ENCODE data around the gene CDH23. TPM values are rescaled to one million over a fixed set of nuclear protein-coding genes. Genes with fewer than 3 reads are reported as not detected.
A peak's percentile ranks its signal among the peaks of the same experiment; 100 is the strongest.

CDH23 gene
- total RNA-seq, 2 experiments from 2014 or later, result 3.7 to 5.3 TPM

DNA sequence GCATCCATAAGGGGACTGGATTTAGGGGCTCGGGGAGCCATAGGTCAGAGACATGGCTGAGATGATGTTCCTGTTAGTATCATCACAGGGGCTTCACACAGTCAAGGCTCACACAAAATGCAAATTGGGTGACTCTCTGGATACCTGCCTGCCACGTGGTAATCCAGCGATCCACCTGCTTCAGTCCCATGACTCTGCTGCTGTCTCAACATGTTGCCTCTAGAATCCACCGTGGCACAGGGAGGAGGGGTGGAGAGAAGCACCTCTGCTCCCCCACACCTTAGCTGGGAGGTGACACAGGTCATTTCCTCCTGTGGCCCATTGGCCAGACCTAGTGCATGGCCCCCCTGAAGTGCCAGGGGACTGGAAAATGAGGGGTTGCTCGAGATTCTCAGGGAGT is 83.1 kb downstream of the CDH23 start:
- H3K27ac Mint-ChIP-seq, result no peak overlapping the region
- no peak overlapping the region for H3K4me3 Mint-ChIP-seq
- DNase-seq, result no peak
- H3K36me3 Mint-ChIP-seq, result no peaks in the 10 kb centered on the region
- peaks cover 2% of the 10 kb centered on the region for H3K27me3 Mint-ChIP-seq
- H3K9me3 Mint-ChIP-seq, result no peaks in the 10 kb centered on the region
- no peak for ATAC-seq (ENCODE audit: low read depth)
- peaks cover 7% of the 10 kb centered on the region for H3K4me1 Mint-ChIP-seq
- POLR2A ChIA-PET, result no interaction called here

DNA sequence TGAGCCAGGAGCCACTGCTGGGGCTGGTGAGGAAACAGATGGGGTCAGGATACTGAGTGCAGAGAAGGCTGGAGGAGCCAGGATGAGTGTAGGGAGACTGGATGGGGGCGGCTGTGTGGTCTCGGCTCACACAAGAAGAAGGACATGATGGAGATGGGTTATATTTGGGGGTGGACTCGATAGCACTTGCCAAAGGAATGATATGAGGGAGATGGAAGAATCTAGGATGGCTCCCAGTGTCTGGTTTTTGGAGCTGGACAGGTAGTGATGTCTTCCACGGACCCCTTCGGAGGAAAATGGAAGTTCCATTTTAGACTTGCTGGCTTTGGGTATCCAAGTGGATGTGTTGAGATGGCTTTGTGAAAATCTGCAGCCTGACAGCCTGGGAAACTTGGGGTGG is 83.9 kb downstream of the CDH23 start:
- POLR2A ChIA-PET, result no interaction called here
- no peaks in the 10 kb centered on the region for H3K9me3 Mint-ChIP-seq
- H3K4me1 Mint-ChIP-seq, result no peaks in the 10 kb centered on the region
- H3K27ac Mint-ChIP-seq, result no peak overlapping the region
- H3K4me3 Mint-ChIP-seq, result no peak overlapping the region
- DNase-seq, result no peak
- no peak for ATAC-seq (ENCODE audit: low read depth)
- peaks cover 3% of the 10 kb centered on the region for H3K27me3 Mint-ChIP-seq
- H3K36me3 Mint-ChIP-seq, result no peaks in the 10 kb centered on the region

DNA sequence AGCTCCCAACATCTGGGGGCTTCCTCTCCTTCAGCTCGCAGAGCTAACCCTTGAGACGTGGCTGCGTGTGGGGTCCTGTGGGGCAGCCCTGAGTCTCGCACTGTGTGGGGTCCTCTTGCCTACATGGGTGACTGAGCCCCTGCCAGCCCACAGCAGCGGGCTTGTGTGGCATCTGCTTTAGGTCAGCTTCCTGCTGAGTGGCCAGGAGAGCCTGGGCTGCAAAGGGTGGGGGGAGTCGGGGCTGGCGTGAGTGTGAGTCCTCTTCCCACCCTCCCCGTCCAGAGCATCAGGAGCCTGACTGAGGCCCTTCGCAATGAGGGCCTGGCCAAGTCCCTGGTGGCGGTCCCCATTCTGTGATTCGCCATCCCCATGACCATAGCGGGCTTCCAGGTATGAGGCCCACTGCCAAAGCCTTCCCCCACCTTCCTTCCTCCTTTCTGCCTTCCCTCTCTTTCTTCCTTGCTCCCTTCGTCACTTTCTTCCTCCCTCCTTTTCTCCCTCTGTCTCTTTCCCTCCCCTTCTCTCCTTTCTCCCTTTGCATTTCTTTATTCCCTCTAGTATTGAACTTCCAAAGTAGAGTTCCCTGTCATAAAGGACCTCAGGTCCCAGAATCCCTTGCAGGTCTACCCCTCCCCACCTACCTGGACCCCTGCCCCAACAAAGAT is 85.2 kb downstream of the CDH23 start:
- no peak overlapping the region for H3K27ac Mint-ChIP-seq
- ATAC-seq (ENCODE audit: low read depth) (no peak), DNase-seq (no peak)
- no peaks in the 10 kb centered on the region for H3K9me3 Mint-ChIP-seq
- no peak overlapping the region for H3K4me3 Mint-ChIP-seq
- H3K4me1 Mint-ChIP-seq, result no peaks in the 10 kb centered on the region
- POLR2A ChIA-PET, result no interaction called here
- no peaks in the 10 kb centered on the region for H3K36me3 Mint-ChIP-seq
- H3K27me3 Mint-ChIP-seq, result peaks cover 4% of the 10 kb centered on the region

DNA sequence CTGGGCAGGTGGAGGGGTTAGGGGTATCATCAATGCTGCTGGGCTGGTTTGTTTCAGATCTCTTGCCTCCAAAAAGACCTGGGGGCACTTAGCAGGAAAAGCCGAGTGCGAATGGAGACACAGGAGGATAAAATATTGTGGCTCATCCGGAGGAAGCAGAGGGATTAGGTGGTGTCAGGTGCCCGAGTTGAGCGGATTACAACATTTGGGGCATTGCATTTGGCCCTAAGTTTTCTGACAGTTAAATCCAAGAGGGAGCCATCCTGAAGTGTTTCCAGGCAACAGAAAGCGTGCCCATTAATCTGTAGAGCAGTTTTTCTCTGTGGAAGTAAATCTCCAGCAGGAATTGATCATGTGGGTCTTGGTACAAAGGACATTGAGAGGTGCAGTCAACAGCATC is 85.9 kb downstream of the CDH23 start:
- DNase-seq, result no peak
- Mint-ChIP-seq H3K4me1 (no peaks in the 10 kb centered on the region), H3K27ac (no peak overlapping the region), H3K36me3 (no peaks in the 10 kb centered on the region), H3K4me3 (no peak overlapping the region), H3K27me3 (peaks cover 4% of the 10 kb centered on the region), H3K9me3 (no peaks in the 10 kb centered on the region)
- POLR2A ChIA-PET, result no interaction called here
- no peak for ATAC-seq (ENCODE audit: low read depth)

DNA sequence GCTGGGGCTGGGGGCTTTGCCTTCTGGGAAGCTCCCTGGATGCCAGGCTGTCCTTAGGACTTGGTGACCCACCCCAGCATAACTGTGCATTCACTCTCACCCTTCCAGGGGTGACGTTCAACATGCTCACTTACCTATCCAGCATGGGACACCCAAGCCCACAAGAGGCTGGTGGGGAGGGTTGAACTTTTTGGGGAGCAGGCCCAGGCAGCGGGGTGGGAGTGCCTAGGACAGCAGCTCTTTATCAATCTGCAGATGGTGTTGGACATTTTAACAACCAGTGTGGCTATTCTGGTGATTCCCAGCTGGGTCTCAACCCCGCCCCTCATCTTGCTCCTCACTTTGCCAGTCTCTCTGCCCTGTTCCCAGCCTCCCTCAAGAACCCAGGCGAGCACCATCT is 86.4 kb downstream of the CDH23 start:
- Mint-ChIP-seq H3K4me1 (no peaks in the 10 kb centered on the region), H3K27ac (no peak overlapping the region), H3K36me3 (no peaks in the 10 kb centered on the region), H3K27me3 (peaks cover 4% of the 10 kb centered on the region), H3K9me3 (no peaks in the 10 kb centered on the region), H3K4me3 (no peak overlapping the region)
- no peak for DNase-seq
- ATAC-seq (ENCODE audit: low read depth), result no peak
- POLR2A ChIA-PET, result no interaction called here

DNA sequence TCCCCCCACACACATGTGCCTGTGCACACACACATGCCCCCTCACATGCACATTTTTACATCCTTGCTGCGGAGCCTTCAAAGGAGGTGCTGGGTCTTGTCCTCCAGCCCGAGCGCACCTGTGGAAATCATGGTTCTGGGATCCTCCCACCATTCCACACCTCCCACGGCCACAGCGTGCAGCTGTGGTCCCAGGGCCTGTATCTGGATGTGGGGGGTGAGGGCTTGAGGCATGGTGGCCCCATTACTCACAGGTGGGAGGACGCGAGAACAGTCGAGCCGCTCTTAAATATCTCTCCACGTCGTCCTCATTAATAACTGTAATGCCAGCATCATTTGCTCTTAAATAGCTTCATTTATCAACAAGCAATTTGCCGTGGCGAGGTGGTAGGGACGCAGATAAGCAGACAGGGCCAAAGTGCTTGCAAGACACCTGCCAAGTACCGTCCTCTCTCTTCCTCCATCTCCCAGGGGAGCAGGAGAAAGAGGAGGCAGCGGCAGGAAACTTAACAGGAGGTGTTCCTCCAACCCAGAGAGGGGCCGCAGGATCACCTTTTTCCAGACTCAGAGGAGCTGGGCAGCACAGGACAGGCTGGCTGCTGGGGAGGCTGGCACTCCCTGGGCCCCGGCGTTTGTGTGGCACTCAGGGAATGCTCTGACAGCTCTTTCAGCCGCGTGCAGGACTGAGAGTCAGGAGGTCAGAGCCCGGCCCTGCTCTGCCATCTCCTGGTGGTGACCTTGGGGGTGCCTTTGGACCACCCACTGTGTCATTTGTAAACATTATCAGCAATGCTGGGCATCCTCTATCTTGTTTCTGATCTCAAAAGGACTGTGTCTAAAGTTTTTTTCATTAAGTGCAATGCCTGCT is 87.4 kb downstream of the CDH23 start:
- no peak overlapping the region for H3K4me3 Mint-ChIP-seq
- peaks cover 3% of the 10 kb centered on the region for H3K9me3 Mint-ChIP-seq
- POLR2A ChIA-PET, result no interaction called here
- DNase-seq (no peak), ATAC-seq (ENCODE audit: low read depth) (no peak)
- peaks cover 2% of the 10 kb centered on the region for H3K36me3 Mint-ChIP-seq
- peaks cover 4% of the 10 kb centered on the region for H3K27me3 Mint-ChIP-seq
- H3K27ac Mint-ChIP-seq, result no peak overlapping the region
- H3K4me1 Mint-ChIP-seq, result no peaks in the 10 kb centered on the region

DNA sequence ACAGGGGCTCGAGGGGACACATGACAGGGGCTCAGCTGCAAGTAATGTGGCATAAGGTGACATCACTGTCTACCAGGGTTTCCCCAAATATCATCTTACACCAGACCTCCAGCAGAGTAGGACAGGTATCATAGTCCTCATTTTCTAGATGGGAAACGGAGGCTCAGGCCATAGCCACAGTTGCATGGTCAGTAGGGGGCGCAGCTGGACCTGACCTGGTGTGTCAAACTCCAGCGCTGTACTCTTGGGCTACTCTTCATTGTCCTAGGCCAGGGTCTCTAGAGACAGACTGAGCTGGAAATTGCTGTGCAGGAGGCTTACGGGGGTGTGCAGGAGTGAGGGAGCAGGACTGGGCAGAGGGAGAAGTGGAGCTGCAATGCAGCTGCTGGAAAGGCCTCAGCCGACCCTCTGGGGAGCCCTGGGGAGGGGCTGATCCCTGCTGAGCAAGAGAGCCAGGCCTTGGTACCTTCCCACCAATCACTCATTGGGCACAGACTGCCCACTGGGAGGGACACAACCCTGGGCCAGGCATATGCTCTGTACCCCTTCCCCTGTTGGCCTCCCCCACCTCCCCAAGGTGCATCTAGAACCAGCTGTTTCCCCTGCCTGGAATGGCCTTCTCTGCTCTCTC is 89.9 kb downstream of the CDH23 start:
- H3K27me3 Mint-ChIP-seq, result peaks cover 4% of the 10 kb centered on the region
- peaks cover 2% of the 10 kb centered on the region for H3K36me3 Mint-ChIP-seq
- peaks cover 8% of the 10 kb centered on the region for H3K9me3 Mint-ChIP-seq
- peak; percentile 44 for DNase-seq
- ATAC-seq (ENCODE audit: low read depth), result no peak
- H3K4me3 Mint-ChIP-seq, result no peak overlapping the region
- POLR2A ChIA-PET, result no interaction called here
- no peak overlapping the region for H3K27ac Mint-ChIP-seq
- no peaks in the 10 kb centered on the region for H3K4me1 Mint-ChIP-seq

DNA sequence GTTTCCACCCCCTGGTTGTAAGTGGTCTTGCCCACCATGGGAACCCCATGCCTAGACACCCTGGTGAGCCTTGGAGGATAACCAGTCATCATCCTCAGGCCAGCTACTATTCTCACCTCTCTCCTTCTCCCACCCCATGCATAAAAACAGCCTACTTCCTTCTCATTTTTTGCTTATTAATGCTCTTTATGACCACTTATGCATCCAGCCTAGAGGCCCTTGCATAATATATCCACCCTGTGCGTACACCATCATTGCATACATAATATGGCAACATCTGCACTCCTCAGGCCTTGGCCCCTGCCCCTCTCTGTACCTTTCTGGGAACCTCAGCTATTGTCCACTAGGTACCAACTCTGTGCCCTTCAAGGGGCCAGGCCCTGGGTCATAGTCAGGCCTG is 91.0 kb downstream of the CDH23 start:
- DNase-seq, result no peak
- peaks cover 2% of the 10 kb centered on the region for H3K36me3 Mint-ChIP-seq
- H3K27me3 Mint-ChIP-seq, result peaks cover 2% of the 10 kb centered on the region
- H3K4me1 Mint-ChIP-seq, result no peaks in the 10 kb centered on the region
- H3K4me3 Mint-ChIP-seq, result no peak overlapping the region
- ATAC-seq (ENCODE audit: low read depth), result no peak
- POLR2A ChIA-PET, result no interaction called here
- no peak overlapping the region for H3K27ac Mint-ChIP-seq
- peaks cover 8% of the 10 kb centered on the region for H3K9me3 Mint-ChIP-seq

DNA sequence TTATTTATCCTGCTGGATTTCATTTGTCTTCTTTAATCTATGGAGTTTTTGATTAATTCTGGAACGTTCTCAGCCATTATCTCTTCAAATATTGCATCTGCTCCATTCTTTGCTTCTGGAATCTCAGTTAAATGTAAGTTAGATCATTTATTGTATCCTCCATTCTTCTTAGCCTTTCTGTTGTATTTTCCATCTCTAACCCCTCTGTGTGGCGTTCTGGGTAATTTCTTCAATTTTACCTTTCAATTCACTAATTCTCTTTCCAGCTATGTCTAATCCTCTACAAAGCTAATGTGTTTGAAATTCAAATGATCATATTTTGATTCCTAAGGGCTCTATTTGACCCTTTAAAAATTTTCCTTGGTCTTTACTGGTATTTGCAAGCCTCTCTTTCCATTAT is 92.4 kb downstream of the CDH23 start:
- POLR2A ChIA-PET, result no interaction called here
- no peak overlapping the region for H3K27ac Mint-ChIP-seq
- no peak overlapping the region for H3K4me3 Mint-ChIP-seq
- peaks cover 2% of the 10 kb centered on the region for H3K27me3 Mint-ChIP-seq
- H3K9me3 Mint-ChIP-seq, result peaks cover 8% of the 10 kb centered on the region
- peaks cover 2% of the 10 kb centered on the region for H3K36me3 Mint-ChIP-seq
- ATAC-seq (ENCODE audit: low read depth) (no peak), DNase-seq (no peak)
- peaks cover 6% of the 10 kb centered on the region for H3K4me1 Mint-ChIP-seq

DNA sequence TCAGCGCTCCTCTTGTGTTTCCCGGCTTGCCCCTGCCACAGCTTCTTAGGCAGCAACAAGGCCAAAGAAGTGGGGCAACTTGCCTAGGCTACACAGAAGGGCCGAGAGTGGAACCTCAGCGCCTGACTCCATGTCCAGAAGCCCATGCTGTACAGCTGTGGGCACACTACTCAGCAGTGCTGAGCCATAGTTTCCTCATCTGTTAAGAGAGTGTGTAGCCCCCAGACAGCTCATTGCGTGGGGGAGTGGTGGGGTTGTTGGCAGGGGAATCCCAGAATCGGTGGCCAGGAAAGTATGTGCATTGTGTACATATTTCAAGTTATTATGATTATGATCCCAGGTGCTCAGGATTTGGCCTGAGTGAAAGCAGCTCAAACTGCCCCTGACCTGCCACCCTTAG is 96.2 kb downstream of the CDH23 start:
- no peak overlapping the region for H3K27ac Mint-ChIP-seq
- ATAC-seq (ENCODE audit: low read depth) (no peak), DNase-seq (no peak)
- peaks cover 8% of the 10 kb centered on the region for H3K9me3 Mint-ChIP-seq
- H3K4me1 Mint-ChIP-seq, result peaks cover 13% of the 10 kb centered on the region
- POLR2A ChIA-PET, result interaction anchor here (0.6 kb wide), 1 partner anchor 1183 kb away, joined by 5 read pairs; no protein-coding TSS in a partner anchor
- H3K4me3 Mint-ChIP-seq, result no peak overlapping the region
- peaks cover 2% of the 10 kb centered on the region for H3K36me3 Mint-ChIP-seq
- H3K27me3 Mint-ChIP-seq, result no peaks in the 10 kb centered on the region

DNA sequence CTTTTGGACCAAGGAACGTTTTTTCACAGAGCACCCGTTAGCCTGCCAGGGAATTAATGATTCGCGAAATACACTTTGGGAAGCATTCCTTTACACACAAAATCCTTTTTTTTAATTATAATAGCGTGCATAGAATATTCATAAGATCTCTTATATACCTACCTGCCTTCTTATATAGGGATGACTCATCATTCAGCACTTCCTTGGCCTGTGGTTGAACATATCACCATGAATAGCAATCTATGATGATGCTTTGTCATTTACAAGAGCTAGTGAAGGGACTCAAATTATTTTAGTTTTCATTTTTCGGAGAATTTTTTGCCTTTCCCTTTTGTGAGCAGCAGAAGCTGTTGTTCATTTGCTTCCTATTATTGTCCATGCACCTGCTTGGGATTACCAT is 97.0 kb downstream of the CDH23 start:
- no peak overlapping the region for H3K27ac Mint-ChIP-seq
- peaks cover 8% of the 10 kb centered on the region for H3K9me3 Mint-ChIP-seq
- H3K36me3 Mint-ChIP-seq, result peaks cover 2% of the 10 kb centered on the region
- H3K4me1 Mint-ChIP-seq, result peaks cover 13% of the 10 kb centered on the region
- DNase-seq, result no peak
- H3K4me3 Mint-ChIP-seq, result no peak overlapping the region
- POLR2A ChIA-PET, result no interaction called here
- peak; percentile 76 for ATAC-seq (ENCODE audit: low read depth)
- no peaks in the 10 kb centered on the region for H3K27me3 Mint-ChIP-seq

DNA sequence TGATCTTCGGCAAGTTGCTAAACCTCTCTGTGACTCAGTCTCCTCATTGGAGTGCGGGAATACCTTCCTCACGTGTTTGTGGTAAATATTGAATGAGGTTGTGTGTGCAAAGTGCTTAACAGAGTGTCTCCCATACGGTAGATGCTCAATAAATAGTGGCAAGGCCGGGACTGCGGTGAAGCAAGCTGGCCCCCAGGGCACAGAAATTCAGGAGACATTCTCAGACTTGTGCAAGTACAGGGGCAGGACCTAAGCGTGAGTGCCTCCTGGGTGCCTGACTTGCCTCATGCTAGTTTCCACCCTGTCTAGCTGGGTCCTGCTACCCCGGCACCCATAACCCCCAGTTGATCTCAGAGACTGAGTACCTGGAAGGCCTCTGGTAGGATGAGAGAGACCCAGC is 97.8 kb downstream of the CDH23 start:
- Mint-ChIP-seq H3K4me3 (no peak overlapping the region), H3K9me3 (peaks cover 2% of the 10 kb centered on the region), H3K27me3 (no peaks in the 10 kb centered on the region), H3K36me3 (no peaks in the 10 kb centered on the region), H3K27ac (no peak overlapping the region), H3K4me1 (peaks cover 13% of the 10 kb centered on the region)
- no peak for DNase-seq
- no peak for ATAC-seq (ENCODE audit: low read depth)
- POLR2A ChIA-PET, result no interaction called here

DNA sequence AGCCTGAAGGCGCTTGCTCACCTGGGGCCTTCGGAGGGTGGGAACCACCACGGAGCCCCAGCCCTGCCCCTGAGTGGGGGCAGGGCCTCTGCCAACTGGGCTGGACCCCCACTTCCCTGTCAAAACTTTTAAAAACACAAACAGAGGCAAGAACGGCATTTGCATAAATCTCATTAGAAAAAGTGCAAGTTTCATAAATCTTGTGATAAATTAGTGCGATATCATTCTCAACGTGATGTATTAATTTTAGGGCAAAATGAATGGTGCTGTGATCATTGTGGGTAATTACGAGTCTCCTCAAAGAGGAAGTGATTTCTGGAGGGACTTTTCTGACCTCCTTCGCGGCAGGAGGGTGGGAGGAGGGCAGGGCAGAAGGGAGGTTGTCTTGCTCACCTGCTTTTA is 98.3 kb downstream of the CDH23 start:
- H3K27me3 Mint-ChIP-seq, result peaks cover 2% of the 10 kb centered on the region
- no peak for DNase-seq
- no peaks in the 10 kb centered on the region for H3K36me3 Mint-ChIP-seq
- H3K4me3 Mint-ChIP-seq, result no peak overlapping the region
- POLR2A ChIA-PET, result no interaction called here
- H3K9me3 Mint-ChIP-seq, result peaks cover 2% of the 10 kb centered on the region
- H3K27ac Mint-ChIP-seq, result no peak overlapping the region
- ATAC-seq (ENCODE audit: low read depth), result no peak
- peaks cover 13% of the 10 kb centered on the region for H3K4me1 Mint-ChIP-seq

Data from activated naive CD8-positive, alpha-beta T cell treated with anti-CD3 and anti-CD28 coated beads, Interleukin-2, amount 10 ng/mL, durations not matched to agents 7 days and 5 days (primary cell).